ENCODE data around the gene SLC41A3. TPM values are rescaled to one million over a fixed set of nuclear protein-coding genes. Genes with fewer than 3 reads are reported as not detected.

SLC41A3 gene
- total RNA-seq, 1 donor from 2014 or later, result 31.6 TPM

- H3K36me3 ChIP-seq (ENCODE audit: insufficient read depth, low read length), result no peaks in the 10 kb centered on the region
- H3K4me3 Mint-ChIP-seq (ENCODE audit: unreplicated experiment), result no peak overlapping the region
- H3K9me3 Mint-ChIP-seq (ENCODE audit: unreplicated experiment), result peaks cover 14% of the 10 kb centered on the region
- H3K9ac ChIP-seq (ENCODE audit: low read length), result no peak overlapping the region
- peaks cover 45% of the 10 kb centered on the region for H3K36me3 Mint-ChIP-seq (ENCODE audit: low read depth, unreplicated experiment)
- no peaks in the 10 kb centered on the region for H4K20me1 ChIP-seq (ENCODE audit: insufficient read depth, low read length)
- no peak overlapping the region for H3K4me3 ChIP-seq (ENCODE audit: insufficient read depth, low read depth, low read length)
- H3K27ac ChIP-seq (ENCODE audit: low read depth, low read length), result no peak overlapping the region
- TF ChIP-seq CTCF (IDR thresholded peaks at IDR 0.05; ENCODE audit: insufficient read depth, low read depth, low read length), result no peak
- TF ChIP-seq EZH2 (IDR thresholded peaks at IDR 0.05; ENCODE audit: insufficient read depth, low read length), result no peak
- no peaks in the 10 kb centered on the region for H3K27me3 Mint-ChIP-seq (ENCODE audit: low read depth, unreplicated experiment)
- no peak overlapping the region for H2AFZ ChIP-seq (ENCODE audit: low read depth, low read length)
- H3K4me2 ChIP-seq (ENCODE audit: low read length), result no peak overlapping the region
- FAIRE-seq (no peak), DNase-seq (ENCODE audit: low read depth) (no peak)
- H3K4me1 ChIP-seq (ENCODE audit: insufficient read depth, low read length), result no peaks in the 10 kb centered on the region
- H3K4me1 Mint-ChIP-seq (ENCODE audit: low read depth, unreplicated experiment), result no peaks in the 10 kb centered on the region
- no peaks in the 10 kb centered on the region for H3K79me2 ChIP-seq (ENCODE audit: insufficient read depth, low read length)
- peaks cover 9% of the 10 kb centered on the region for H3K9me3 ChIP-seq (ENCODE audit: insufficient read depth, low read depth, low read length)
- no peaks in the 10 kb centered on the region for H3K27me3 ChIP-seq (ENCODE audit: insufficient read depth, low read length)
- H3K27ac Mint-ChIP-seq (ENCODE audit: unreplicated experiment), result no peak overlapping the region
These were observed 58.7 kb downstream of the SLC41A3 start for GRCh38 chr3:126025116-126025729.

- Histone ChIP-seq H3K9me3 (ENCODE audit: insufficient read depth, low read depth, low read length) (peaks cover 9% of the 10 kb centered on the region), H2AFZ (ENCODE audit: low read depth, low read length) (no peak overlapping the region), H3K4me2 (ENCODE audit: low read length) (no peak overlapping the region), H4K20me1 (ENCODE audit: insufficient read depth, low read length) (no peaks in the 10 kb centered on the region), H3K9ac (ENCODE audit: low read length) (no peak overlapping the region), H3K4me1 (ENCODE audit: insufficient read depth, low read length) (no peaks in the 10 kb centered on the region), H3K36me3 (ENCODE audit: insufficient read depth, low read length) (no peaks in the 10 kb centered on the region), H3K27ac (ENCODE audit: low read depth, low read length) (no peak overlapping the region), H3K4me3 (ENCODE audit: insufficient read depth, low read depth, low read length) (no peak overlapping the region), H3K79me2 (ENCODE audit: insufficient read depth, low read length) (no peaks in the 10 kb centered on the region), H3K27me3 (ENCODE audit: insufficient read depth, low read length) (no peaks in the 10 kb centered on the region)
- no peak for TF ChIP-seq CTCF (IDR thresholded peaks at IDR 0.05; ENCODE audit: insufficient read depth, low read depth, low read length)
- no peak for TF ChIP-seq EZH2 (IDR thresholded peaks at IDR 0.05; ENCODE audit: insufficient read depth, low read length)
- Mint-ChIP-seq H3K36me3 (ENCODE audit: low read depth, unreplicated experiment) (peaks cover 43% of the 10 kb centered on the region), H3K4me1 (ENCODE audit: low read depth, unreplicated experiment) (no peaks in the 10 kb centered on the region), H3K27me3 (ENCODE audit: low read depth, unreplicated experiment) (peaks cover 1% of the 10 kb centered on the region), H3K9me3 (ENCODE audit: unreplicated experiment) (peaks cover 11% of the 10 kb centered on the region), H3K27ac (ENCODE audit: unreplicated experiment) (no peak overlapping the region), H3K4me3 (ENCODE audit: unreplicated experiment) (no peak overlapping the region)
- FAIRE-seq (no peak), DNase-seq (ENCODE audit: low read depth) (no peak)
These were observed 59.7 kb downstream of the SLC41A3 start for GRCh38 chr3:126024049-126024854.

DNA sequence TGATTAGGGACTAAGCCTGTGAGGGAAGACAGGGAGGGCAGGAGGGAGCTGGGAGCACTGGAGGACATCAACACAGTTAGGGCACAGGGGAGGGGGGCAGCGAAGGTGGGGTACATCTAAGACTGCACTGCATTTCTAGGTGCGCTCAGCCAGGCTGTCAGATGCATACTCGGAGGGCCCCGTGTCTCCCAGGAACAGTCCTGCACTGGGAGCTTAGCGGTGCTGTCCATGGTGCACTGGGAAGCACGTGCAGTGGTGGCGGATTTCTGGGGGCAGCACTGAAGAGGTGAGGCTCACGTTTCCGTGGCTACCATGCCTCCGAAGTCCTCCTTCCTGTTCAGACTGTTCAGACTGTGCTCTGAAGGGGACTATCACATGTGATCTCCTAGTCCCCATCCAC is 60.5 kb downstream of the SLC41A3 start:
- H2AFZ ChIP-seq (ENCODE audit: low read depth, low read length), result no peak overlapping the region
- no peak for DNase-seq (ENCODE audit: low read depth)
- H3K9me3 Mint-ChIP-seq (ENCODE audit: unreplicated experiment), result peaks cover 8% of the 10 kb centered on the region

More for the DNA sequence above, 60.5 kb downstream of the SLC41A3 start:
- Mint-ChIP-seq H3K4me1 (ENCODE audit: low read depth, unreplicated experiment) (no peaks in the 10 kb centered on the region), H3K27ac (ENCODE audit: unreplicated experiment) (no peak overlapping the region), H3K36me3 (ENCODE audit: low read depth, unreplicated experiment) (peaks cover 43% of the 10 kb centered on the region), H3K4me3 (ENCODE audit: unreplicated experiment) (no peak overlapping the region), H3K27me3 (ENCODE audit: low read depth, unreplicated experiment) (peaks cover 2% of the 10 kb centered on the region)
- Histone ChIP-seq H3K4me3 (ENCODE audit: insufficient read depth, low read depth, low read length) (no peak overlapping the region), H3K4me1 (ENCODE audit: insufficient read depth, low read length) (no peaks in the 10 kb centered on the region), H4K20me1 (ENCODE audit: insufficient read depth, low read length) (no peaks in the 10 kb centered on the region), H3K4me2 (ENCODE audit: low read length) (no peak overlapping the region), H3K9ac (ENCODE audit: low read length) (no peak overlapping the region), H3K27me3 (ENCODE audit: insufficient read depth, low read length) (no peaks in the 10 kb centered on the region), H3K79me2 (ENCODE audit: insufficient read depth, low read length) (no peaks in the 10 kb centered on the region), H3K27ac (ENCODE audit: low read depth, low read length) (no peak overlapping the region), H3K9me3 (ENCODE audit: insufficient read depth, low read depth, low read length) (peaks cover 6% of the 10 kb centered on the region), H3K36me3 (ENCODE audit: insufficient read depth, low read length) (no peaks in the 10 kb centered on the region)
- TF ChIP-seq EZH2 (IDR thresholded peaks at IDR 0.05; ENCODE audit: insufficient read depth, low read length) (no peak), CTCF (IDR thresholded peaks at IDR 0.05; ENCODE audit: insufficient read depth, low read depth, low read length) (no peak)
- no peak for FAIRE-seq
